K562 (cell line): ENCODE data around the gene KRT8. TPM values are rescaled to one million over a fixed set of nuclear protein-coding genes. Genes with fewer than 3 reads are reported as not detected.
A peak's percentile ranks its signal among the peaks of the same experiment; 100 is the strongest.

ENCODE experiments used
- ATAC-seq: fragments of 200-7000 bp; cut with Tn5 transposase; 3 replicates; pipeline ENCODE4 v1.9.1; 2020; ENCODE audit warnings: moderate library complexity
- BruUV-seq: library from RNA; stranded (reverse); fragments of 400-500 nt; replicated peaks from 2 replicates; lab custom pipeline; 2021; lab: Mats Ljungman, UMichigan
- CTCF ChIA-PET: fragments of 300-600 bp; formaldehyde crosslinking; extraction: SDS; loops from one replicate; lab custom pipeline; 2021; ENCODE audit warnings: low intra/inter-chr PET ratio; lab: Yijun Ruan, JAX
- POLR2A ChIA-PET: fragments of 300-600, 350-650 bp; sonication (Branson Sonifier 250); formaldehyde crosslinking; extraction: SDS; loops from one replicate; lab custom pipeline; 2021; ENCODE audit warnings: antibody characterized with exemption, inconsistent platforms; lab: Yijun Ruan, JAX
- DNase-seq, 4 experiments: peaks; one replicate each; pipeline versions ENCODE4 v3.0.0 to v3.0.0-alpha.2; 2011 to 2018; ENCODE audit warnings: low spot score in 3 of 4, mixed read lengths in 3 of 4; ENCODE audit errors: extremely low read depth in 1 of 4
- FAIRE-seq: peaks from 2 replicates; lab custom pipeline; 2011; peaks lifted over from hg19 to GRCh38; lab: Jason Lieb, UNC
- H2AFZ ChIP-seq: 2 replicates; pipeline ENCODE4 v1.6.0; 2011; ENCODE audit warnings: low read depth, low read length, control low read depth, inconsistent platforms
- H3K27ac ChIP-seq: fragments of 200-600 bp; 3 replicates; pipeline ENCODE4 v1.8.0; 2011; ENCODE audit warnings: low read depth, mild to moderate bottlenecking, control low read depth, inconsistent platforms, low read length, moderate library complexity, mixed read lengths; ENCODE audit errors: extremely low read depth
- H3K27me3 ChIP-seq, 2 experiments: fragments of 300-600 bp in 1 of 2; 2 replicates in 1 of 2; 3 replicates in 1 of 2; pipeline versions ENCODE4 v1.6.0 to v1.8.0; 2011; ENCODE audit warnings: inconsistent platforms in 2 of 2, low read length in 2 of 2, mild to moderate bottlenecking in 1 of 2, mixed read lengths in 1 of 2, moderate library complexity in 1 of 2; ENCODE audit not compliant: control insufficient read depth in 2 of 2, insufficient read depth in 2 of 2
- H3K36me3 ChIP-seq: fragments of 300-600 bp; 3 replicates; pipeline ENCODE4 v1.8.0; 2011; ENCODE audit warnings: mild to moderate bottlenecking, low read length, inconsistent platforms; ENCODE audit not compliant: control insufficient read depth, insufficient read depth
- H3K4me1 ChIP-seq, 2 experiments: fragments of 200-600 bp in 1 of 2; replicated peaks in 1 of 2; 2 replicates in 1 of 2; 3 replicates in 1 of 2; pipeline versions ENCODE4 v1.5.1 to v1.8.0; 2011; ENCODE audit warnings: inconsistent platforms in 2 of 2, low read length in 2 of 2, mild to moderate bottlenecking in 1 of 2, mixed read lengths in 1 of 2, moderate library complexity in 1 of 2; ENCODE audit not compliant: control insufficient read depth in 2 of 2, insufficient read depth in 2 of 2
- H3K4me2 ChIP-seq: 2 replicates; pipeline ENCODE4 v1.6.1; 2011; ENCODE audit warnings: low read length, control low read depth, inconsistent platforms, mixed read lengths; ENCODE audit not compliant: insufficient read depth
- H3K4me3 ChIP-seq: fragments of 200-600 bp; sonication (generic), shearing (Covaris generic); 2 replicates; pipeline ENCODE4 v1.5.1; 2016; ENCODE audit warnings: control low read depth, inconsistent platforms
- H3K79me2 ChIP-seq: fragments of 200-600 bp; 3 replicates; pipeline ENCODE4 v1.8.0; 2011; ENCODE audit warnings: low read length, inconsistent platforms; ENCODE audit not compliant: control insufficient read depth, insufficient read depth
- H3K9ac ChIP-seq, 2 experiments: 2 replicates each; pipeline versions ENCODE4 v1.6.0 to v1.6.1; 2011; ENCODE audit warnings: low read depth in 2 of 2, low read length in 2 of 2, control low read depth in 1 of 2, inconsistent platforms in 1 of 2, mild to moderate bottlenecking in 1 of 2, mixed read lengths in 1 of 2; ENCODE audit not compliant: insufficient read depth in 1 of 2
- H3K9me1 ChIP-seq: one replicate; pipeline ENCODE4 v1.6.0; 2011; ENCODE audit warnings: inconsistent platforms, mild to moderate bottlenecking, low read length, moderate library complexity; ENCODE audit not compliant: control insufficient read depth, insufficient read depth
- H3K9me3 ChIP-seq: replicated peaks from 2 replicates; pipeline ENCODE4 v1.5.1; 2011; ENCODE audit warnings: low read depth, low read length, inconsistent platforms; ENCODE audit not compliant: control insufficient read depth, insufficient read depth
- H4K20me1 ChIP-seq: replicated peaks from 2 replicates; pipeline ENCODE4 v1.6.1; 2011; ENCODE audit warnings: low read length, inconsistent platforms, mixed read lengths; ENCODE audit not compliant: control insufficient read depth, insufficient read depth
- POLR2AphosphoS5 ChIP-seq: IDR thresholded peaks from 2 replicates; pipeline ENCODE4 v1.6.1; 2011; ENCODE audit warnings: mild to moderate bottlenecking, low read depth, low read length, moderate library complexity; ENCODE audit not compliant: control insufficient read depth, insufficient read depth
- PTTG1 ChIP-seq: fragments of 450-650 bp; IDR thresholded peaks from 2 replicates; pipeline ENCODE4 v1.6.1; 2016; ENCODE audit warnings: low read depth, mild to moderate bottlenecking, missing genetic modification characterization, missing compliant biosample characterization
- ZBTB11 ChIP-seq, 3 experiments: fragments of 200-800 bp in 1 of 3; fragments of 250-450 bp in 1 of 3; fragments of 450-650 bp in 1 of 3; sonication (Bioruptor Pico) in 1 of 3; sonication (Bioruptor generic) in 1 of 3; formaldehyde crosslinking in 1 of 3; IDR thresholded peaks; 2 replicates each; pipeline versions ENCODE4 v1.6.1 to v1.8.0; 2016 to 2022; ENCODE audit warnings: mild to moderate bottlenecking in 2 of 3, missing genetic modification characterization in 2 of 3, missing compliant biosample characterization in 1 of 3, moderate library complexity in 1 of 3
- WGBS: fragments of 100-300 bp; shearing (Covaris generic); methylation state at CpG from one replicate; pipeline ENCODE4 v1.1.6; 2016; ENCODE audit warnings: low coverage, mixed read lengths; ENCODE audit not compliant: insufficient coverage; ENCODE audit errors: missing lambda C conversion rate; 5-methylcytosine and 5-hydroxymethylcytosine counted together
- in situ Hi-C: fragments of 300-500 bp; cut with MboI; formaldehyde crosslinking; loops from 4 replicates; pipeline ENCODE4 v1.15.0; 2018; ENCODE audit warnings: inconsistent platforms, mixed read lengths
- intact Hi-C: fragments of 100-400 bp; cut with micrococcal nuclease; formaldehyde crosslinking; loops from 2 replicates; pipeline ENCODE4 v1.14.2; 2022
- polyA plus RNA-seq, 8 experiments: library from polyadenylated mRNA; depleted of rRNA in 4 of 8; stranded (reverse) in 5 of 8; unstranded in 3 of 8; fragments of >200 nt; fragmentation: Nextera tagmentation in 2 of 8; fragmentation: Illumina TruSeq in 1 of 8; extraction: Ambion mirVana in 2 of 8; extraction: Trizol in 1 of 8; gene quantifications; 2 replicates each; pipeline versions ENCODE4 v1.2.1 to v1.2.3, GENCODE V29; 2011 to 2014; ENCODE audit warnings: inconsistent platforms in 1 of 8, missing spikeins in 1 of 8
- total RNA-seq, 7 experiments: library from RNA; depleted of rRNA in 6 of 7; stranded (reverse); fragments of >200 nt in 6 of 7; fragmentation: Illumina TruSeq in 2 of 7; extraction: Trizol in 2 of 7; gene quantifications; 2 replicates each; pipeline versions ENCODE4 v1.2.1 to v1.2.3, GENCODE V29; 2011 to 2021; ENCODE audit warnings: low replicate concordance in 1 of 7
- TF ChIP-seq, protein P1 (sequence below): fragments of 450-650 bp; formaldehyde crosslinking; IDR thresholded peaks from 2 replicates; pipeline ENCODE4 v1.4.0; 2022; ENCODE audit warnings: missing genetic modification characterization

The KRT8 gene
- total and polyA plus RNA-seq, 9 of the 15 experiments (the other 6 are each of a cell fraction or from before 2014, with no cell fraction given) = 41.5 to 661 (median 260) TPM

DNA sequence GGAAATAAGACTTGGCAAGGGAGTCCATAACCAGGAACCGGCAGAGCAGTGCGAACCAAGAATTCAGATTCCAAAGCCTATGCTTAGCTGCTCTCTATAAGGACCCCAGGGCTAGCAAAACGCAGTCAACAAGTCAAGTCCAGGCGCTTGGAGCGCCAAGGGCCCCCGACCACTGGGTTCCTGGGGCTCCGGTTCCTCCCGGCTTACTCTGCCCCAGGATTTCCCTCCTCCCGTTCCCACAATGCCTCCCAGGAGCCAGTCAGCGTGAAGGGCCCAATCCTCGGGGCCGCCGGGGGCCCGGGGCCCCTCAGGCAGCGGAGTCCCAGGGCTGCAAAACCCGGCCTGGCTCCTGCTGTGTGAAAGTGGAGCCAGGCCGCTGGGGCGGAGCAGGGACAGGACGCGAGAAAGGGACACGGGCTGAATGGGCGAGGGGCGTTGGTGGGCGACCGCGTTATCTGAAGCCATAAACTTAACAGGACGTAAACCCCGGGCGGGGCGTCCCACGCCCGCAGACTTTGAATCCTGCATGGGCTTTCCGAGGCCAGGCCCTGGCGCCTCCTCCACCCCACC is 1.5 kb downstream of the KRT8 start (continued):
- TF ChIP-seq, protein P1, sequence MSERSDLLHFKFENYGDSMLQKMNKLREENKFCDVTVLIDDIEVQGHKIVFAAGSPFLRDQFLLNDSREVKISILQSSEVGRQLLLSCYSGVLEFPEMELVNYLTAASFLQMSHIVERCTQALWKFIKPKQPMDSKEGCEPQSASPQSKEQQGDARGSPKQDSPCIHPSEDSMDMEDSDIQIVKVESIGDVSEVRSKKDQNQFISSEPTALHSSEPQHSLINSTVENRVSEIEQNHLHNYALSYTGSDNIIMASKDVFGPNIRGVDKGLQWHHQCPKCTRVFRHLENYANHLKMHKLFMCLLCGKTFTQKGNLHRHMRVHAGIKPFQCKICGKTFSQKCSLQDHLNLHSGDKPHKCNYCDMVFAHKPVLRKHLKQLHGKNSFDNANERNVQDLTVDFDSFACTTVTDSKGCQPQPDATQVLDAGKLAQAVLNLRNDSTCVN (CRISPR knock-in tag) = no peak

GRCh38 chr12:52901715-52902541 is 2.9 kb downstream of the KRT8 start:
- peak overlapping the region; percentile 58; the same call in 1 of the 2 replicates for H3K4me3 ChIP-seq
- CTCF ChIA-PET = interaction anchor here (1.2 to 1.6 kb wide), 2 partner anchors 75 to 79 kb away, joined by 4 to 7 read pairs; no protein-coding TSS in a partner anchor
- peaks cover 42% of the 10 kb centered on the region for H3K79me2 ChIP-seq
- no peaks in the 10 kb centered on the region for H3K27me3 ChIP-seq
- H2AFZ ChIP-seq = no peak overlapping the region
- in situ Hi-C loops = no loop called here
- peak overlapping the region; percentile 21 for H3K4me2 ChIP-seq
- peak overlapping the region in 1 of 2 experiments; percentile 74; a peak in 1 of 4 replicates for H3K9ac ChIP-seq
- TF ChIP-seq PTTG1 = no peak
- 0 out of 2 replicates have a peak, but pooled peaks have one; percentile 10 for TF ChIP-seq POLR2AphosphoS5
- TF ChIP-seq ZBTB11 (CRISPR knock-in tag; IDR thresholded peaks at IDR 0.05) = peak in 1 of 3 experiments; percentile 11; a peak in 1 of 6 replicates
- H3K9me1 ChIP-seq = peaks cover 3% of the 10 kb centered on the region
- H4K20me1 ChIP-seq = no peaks in the 10 kb centered on the region
- ATAC-seq = no peak
- H3K4me1 ChIP-seq = peaks cover 28 to 47% of the 10 kb centered on the region in 2 experiments
- H3K36me3 ChIP-seq = peaks cover 52% of the 10 kb centered on the region; the same call in 2 of the 3 replicates
- H3K9me3 ChIP-seq = no peaks in the 10 kb centered on the region
- POLR2A ChIA-PET = interaction anchor here (1.2 to 4.2 kb wide), 3 partner anchors 16 to 77 kb away, joined by 3 to 35 read pairs (median 6); partner anchors contain the start of gene KRT18
- no TSS peak for BruUV-seq
- DNase-seq = no peak
- WGBS = 83% methylated on average over 12 of the region's 13 CpGs
- H3K27ac ChIP-seq = no peak overlapping the region
- intact Hi-C loops = no loop called here
- no peak for FAIRE-seq
